T-cell (primary cell): ENCODE results near the gene NT5C2. TPM values are rescaled to one million over a fixed set of nuclear protein-coding genes. Genes with fewer than 3 reads are reported as not detected.
"Not testable (repeated sequence)": the region's sequence is repeated elsewhere in the genome, so short reads cannot be mapped to it uniquely, and the experiment has no call there.

Experiments
- ATAC-seq, 4 experiments: fragments of 200-7000 bp in 3 of 4; fragments of 150-1000 bp in 1 of 4; cut with Tn5 transposase; replicated peaks in 1 of 4; 1 replicate in 3 of 4; 2 replicates in 1 of 4; pipeline ENCODE4 v1.10.0; 2021; ENCODE audit warnings: moderate library complexity in 3 of 4, mild to moderate bottlenecking in 2 of 4, moderate number of reproducible peaks in 1 of 4
- CTCF ChIA-PET, 2 donors: fragments of 300-600 bp; sonication (Branson Sonifier 250); formaldehyde crosslinking; loops; one replicate each; lab custom pipeline; 2022; ENCODE audit warnings: antibody characterized with exemption in 2 of 2; lab: Charles Lee
- POLR2A ChIA-PET, 2 donors: fragments of 300-600 bp; sonication (Branson Sonifier 250); formaldehyde crosslinking; loops; one replicate each; lab custom pipeline; 2022; ENCODE audit warnings: antibody characterized with exemption in 2 of 2; lab: Charles Lee
- DNase-seq, 35 experiments: peaks; one replicate each; pipeline versions ENCODE4 v3.0.0 to v3.0.0-alpha.2; 2013 to 2023
- H3K27ac ChIP-seq: one replicate; pipeline ENCODE4 v1.5.1; 2013; ENCODE audit warnings: low read length
- H3K27me3 ChIP-seq, 2 experiments: replicated peaks in 1 of 2; 1 replicate in 1 of 2; 2 replicates in 1 of 2; pipeline versions ENCODE4 v1.6.1 to v1.7.0; 2013; ENCODE audit warnings: low read length in 1 of 2, mixed read lengths in 1 of 2; ENCODE audit not compliant: control insufficient read depth in 2 of 2, insufficient read depth in 2 of 2; ENCODE audit errors: extremely low read depth in 1 of 2
- H3K36me3 ChIP-seq, 2 donors: 1 replicate in 1 of 2; 2 replicates in 1 of 2; pipeline versions ENCODE4 v1.6.1 to v1.7.0; 2013; ENCODE audit warnings: low read length in 1 of 2; ENCODE audit not compliant: control insufficient read depth in 2 of 2, insufficient read depth in 1 of 2; ENCODE audit errors: extremely low read depth in 1 of 2
- H3K4me1 ChIP-seq, 2 experiments: 1 replicate in 1 of 2; 2 replicates in 1 of 2; pipeline versions ENCODE4 v1.6.1 to v1.7.0; 2013; ENCODE audit warnings: low read length in 2 of 2, mixed read lengths in 1 of 2; ENCODE audit not compliant: insufficient read depth in 2 of 2, control insufficient read depth in 1 of 2; ENCODE audit errors: extremely low read depth in 1 of 2
- H3K4me3 ChIP-seq, 2 donors: 1 replicate in 1 of 2; 2 replicates in 1 of 2; pipeline versions ENCODE4 v1.5.1 to v1.7.0; 2013; ENCODE audit warnings: mild to moderate bottlenecking in 2 of 2, low read length in 1 of 2, moderate library complexity in 1 of 2; ENCODE audit not compliant: control insufficient read depth in 1 of 2; ENCODE audit errors: extremely low read depth in 1 of 2
- H3K9me3 ChIP-seq: 2 replicates; pipeline ENCODE4 v1.7.0; 2013
- H3K27ac Mint-ChIP-seq, 2 donors: one replicate each; pipeline ENCODE4 v1.8.0; 2020 to 2021; ENCODE audit warnings: mild to moderate bottlenecking in 2 of 2, mixed read lengths in 2 of 2
- H3K27me3 Mint-ChIP-seq, 2 donors: one replicate each; pipeline ENCODE4 v1.8.0; 2021 to 2022; ENCODE audit warnings: mixed read lengths in 2 of 2
- H3K36me3 Mint-ChIP-seq: one replicate; pipeline ENCODE4 v1.8.0; 2021; ENCODE audit warnings: mixed read lengths
- H3K4me1 Mint-ChIP-seq, 3 donors: one replicate each; pipeline ENCODE4 v1.8.0; 2020 to 2022; ENCODE audit warnings: mixed read lengths in 3 of 3, mild to moderate bottlenecking in 1 of 3
- H3K4me3 Mint-ChIP-seq, 3 donors: one replicate each; pipeline ENCODE4 v1.8.0; 2020 to 2022; ENCODE audit warnings: mild to moderate bottlenecking in 3 of 3, mixed read lengths in 3 of 3, moderate library complexity in 3 of 3
- H3K9me3 Mint-ChIP-seq, 3 donors: one replicate each; pipeline ENCODE4 v1.8.0; 2020 to 2022; ENCODE audit warnings: mixed read lengths in 3 of 3
- WGBS: methylation state at CpG from one replicate; pipeline ENCODE4 v1.1.5; 2013; ENCODE audit warnings: missing lambda C conversion rate; ENCODE audit not compliant: insufficient coverage; 5-methylcytosine and 5-hydroxymethylcytosine counted together
- total RNA-seq, 35 experiments: library from RNA in 6 of 35; stranded (reverse) in 6 of 35; fragments of 120-200 nt in 1 of 35; gene quantifications; one replicate each; pipeline versions ENCODE4 v1.2.1 to v1.2.4 and lab custom pipeline; 2013 to 2026

The NT5C2 gene
- total RNA-seq, 5 donors from 2014 or later (not counting 1 experiment from before 2014, with no cell fraction given), result 49.7 to 63.5 (median 54.0) TPM

GRCh38 chr10:103232131-103232673 is 39.1 kb upstream of the NT5C2 start:
- Mint-ChIP-seq H3K9me3 (no peaks in the 10 kb centered on the region), H3K4me1 (peaks cover 0 to 2% (median 0%) of the 10 kb centered on the region in 3 donors), H3K27me3 (no peaks in the 10 kb centered on the region), H3K4me3 (no peak overlapping the region), H3K36me3 (no peaks in the 10 kb centered on the region), H3K27ac (no peak overlapping the region)
- ATAC-seq (no peak), DNase-seq (no peak)
- WGBS, result 83% methylated on average over 1 of the region's 3 CpGs
- Histone ChIP-seq H3K27ac (no peak overlapping the region), H3K27me3 (no peaks in the 10 kb centered on the region), H3K4me1 (no peaks in the 10 kb centered on the region), H3K9me3 (no peaks in the 10 kb centered on the region), H3K36me3 (no peaks in the 10 kb centered on the region), H3K4me3 (no peak overlapping the region)
- CTCF ChIA-PET, result no interaction called here
- POLR2A ChIA-PET, result interaction anchor here in 1 of 2 donors (0.5 kb wide), 1 partner anchor 41 kb away, joined by 3 read pairs; no protein-coding TSS in a partner anchor

- POLR2A ChIA-PET, result no interaction called here
Measured at GRCh38 chr10:103231047-103231551, 38.0 kb upstream of the NT5C2 start.

DNA sequence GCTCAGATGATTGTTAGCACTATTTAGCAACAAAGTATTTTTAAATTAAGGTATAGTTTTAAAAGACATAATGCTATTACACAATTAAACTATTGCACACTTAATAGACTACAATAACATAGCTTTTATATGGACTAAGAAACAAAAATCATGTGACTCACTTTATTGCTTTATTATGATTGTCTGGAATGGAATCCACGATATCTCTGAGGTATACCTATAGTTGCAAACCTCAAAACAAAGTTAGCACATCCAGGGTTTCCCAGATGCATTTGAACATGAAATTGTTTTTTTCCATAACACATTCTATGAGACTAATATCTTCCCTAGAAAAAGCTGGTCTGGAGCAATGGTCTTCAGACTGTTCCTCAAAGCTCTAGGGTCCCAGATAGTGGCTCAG is 34.3 kb upstream of the NT5C2 start:
- Histone ChIP-seq H3K9me3 (no peaks in the 10 kb centered on the region), H3K36me3 (no peaks in the 10 kb centered on the region), H3K27ac (no peak overlapping the region), H3K4me3 (no peak overlapping the region), H3K27me3 (peaks cover 0 to 2% of the 10 kb centered on the region in 2 experiments), H3K4me1 (no peaks in the 10 kb centered on the region)
- peaks cover 4% of the 10 kb centered on the region for H3K36me3 Mint-ChIP-seq
- WGBS, result no CpG with 5 or more reads among the region's 1 CpG
- no peak overlapping the region for H3K27ac Mint-ChIP-seq
- DNase-seq (no peak), ATAC-seq (no peak)
- H3K9me3 Mint-ChIP-seq, result peaks cover 5 to 11% (median 10%) of the 10 kb centered on the region in 3 donors
- H3K4me1 Mint-ChIP-seq, result no peaks in the 10 kb centered on the region
- no peak overlapping the region for H3K4me3 Mint-ChIP-seq
- no peaks in the 10 kb centered on the region for H3K27me3 Mint-ChIP-seq
- POLR2A ChIA-PET, result interaction anchor here in 1 of 2 donors (0.7 kb wide), 1 partner anchor 13 kb away, joined by 3 read pairs; no protein-coding TSS in a partner anchor
- CTCF ChIA-PET, result interaction anchor here in 1 of 2 donors (0.6 kb wide), 1 partner anchor 17 kb away, joined by 4 read pairs; no protein-coding TSS in a partner anchor

More at GRCh38 chr10:103231047-103231551, 38.0 kb upstream of the NT5C2 start:
- H3K4me1 ChIP-seq, result no peaks in the 10 kb centered on the region
- H3K27ac ChIP-seq, result no peak overlapping the region
- Mint-ChIP-seq H3K27ac (no peak overlapping the region), H3K9me3 (no peaks in the 10 kb centered on the region), H3K27me3 (no peaks in the 10 kb centered on the region), H3K4me3 (no peak overlapping the region), H3K4me1 (peaks cover 0 to 2% (median 0%) of the 10 kb centered on the region in 3 donors), H3K36me3 (no peaks in the 10 kb centered on the region)
- ATAC-seq (no peak), DNase-seq (no peak)
- CTCF ChIA-PET, result interaction anchor here (0.6 to 0.9 kb wide), 4 partner anchors 16 to 395 kb away, joined by 3 to 4 read pairs (median 4); no protein-coding TSS in a partner anchor
- H3K36me3 ChIP-seq, result no peaks in the 10 kb centered on the region
- no peaks in the 10 kb centered on the region for H3K27me3 ChIP-seq
- no peaks in the 10 kb centered on the region for H3K9me3 ChIP-seq
- H3K4me3 ChIP-seq, result no peak overlapping the region
- WGBS, result 100% methylated on average over 2 of the region's 4 CpGs

- no peak for DNase-seq
- peaks cover 5 to 14% (median 13%) of the 10 kb centered on the region in 3 donors for H3K9me3 Mint-ChIP-seq
- no peak overlapping the region for H3K27ac Mint-ChIP-seq
- ATAC-seq, result no peak
- Histone ChIP-seq H3K36me3 (no peaks in the 10 kb centered on the region), H3K4me3 (no peak overlapping the region), H3K4me1 (no peaks in the 10 kb centered on the region), H3K27ac (no peak overlapping the region), H3K9me3 (no peaks in the 10 kb centered on the region), H3K27me3 (peaks cover 0 to 2% of the 10 kb centered on the region in 2 experiments)
- CTCF ChIA-PET, result interaction anchor here in 1 of 2 donors (1.0 kb wide), 1 partner anchor 15 kb away, joined by 3 read pairs; no protein-coding TSS in a partner anchor
- H3K36me3 Mint-ChIP-seq, result peaks cover 4% of the 10 kb centered on the region
- H3K27me3 Mint-ChIP-seq, result no peaks in the 10 kb centered on the region
- POLR2A ChIA-PET, result no interaction called here
- H3K4me1 Mint-ChIP-seq, result no peaks in the 10 kb centered on the region
- H3K4me3 Mint-ChIP-seq, result no peak overlapping the region
Measured at GRCh38 chr10:103225939-103226338, 32.9 kb upstream of the NT5C2 start.

DNA sequence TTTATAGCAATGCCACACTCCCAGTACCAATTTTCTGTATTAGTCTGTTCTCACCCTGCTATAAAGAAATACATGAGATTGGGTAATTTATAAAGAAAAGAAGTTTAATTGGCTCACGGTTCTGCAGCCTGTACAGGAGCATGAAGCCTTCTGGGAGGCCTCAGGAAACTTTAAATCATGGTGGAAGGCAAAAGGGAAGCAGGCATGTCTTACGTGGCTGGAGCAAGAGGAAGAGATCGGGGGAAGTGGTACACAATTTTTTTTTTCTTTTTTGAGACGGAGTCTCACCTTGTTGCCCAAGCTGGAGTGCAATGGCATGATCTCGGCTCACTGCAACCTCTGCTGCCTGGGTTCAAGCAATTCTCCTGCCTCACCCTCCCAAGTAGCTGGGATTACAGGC is 31.6 kb upstream of the NT5C2 start:
- 42% methylated on average over 3 of the region's 5 CpGs for WGBS
- H3K36me3 Mint-ChIP-seq, H3K4me3 Mint-ChIP-seq, H3K4me1 Mint-ChIP-seq, DNase-seq, POLR2A ChIA-PET, H3K27ac Mint-ChIP-seq, H3K27me3 ChIP-seq, ATAC-seq, H3K27ac ChIP-seq, H3K4me1 ChIP-seq, H3K36me3 ChIP-seq, H3K27me3 Mint-ChIP-seq, H3K9me3 ChIP-seq, CTCF ChIA-PET, H3K4me3 ChIP-seq: not testable (repeated sequence)
- peaks cover 5 to 14% (median 13%) of the 10 kb centered on the region in 3 donors for H3K9me3 Mint-ChIP-seq

- WGBS, result 96% methylated on average over 4 of the region's 4 CpGs
- ATAC-seq, result no peak
- no peak for DNase-seq
- no peaks in the 10 kb centered on the region for H3K9me3 ChIP-seq
- peaks cover 5 to 14% (median 13%) of the 10 kb centered on the region in 3 donors for H3K9me3 Mint-ChIP-seq
- peaks cover 4% of the 10 kb centered on the region for H3K36me3 Mint-ChIP-seq
- H3K4me1 Mint-ChIP-seq, result no peaks in the 10 kb centered on the region
- H3K4me1 ChIP-seq, result no peaks in the 10 kb centered on the region
- no peak overlapping the region for H3K27ac ChIP-seq
- no peaks in the 10 kb centered on the region for H3K36me3 ChIP-seq
- no peak overlapping the region for H3K27ac Mint-ChIP-seq
- CTCF ChIA-PET, result interaction anchor here in 1 of 2 donors (0.6 kb wide), 1 partner anchor 20 kb away, joined by 4 read pairs; no protein-coding TSS in a partner anchor
- no peaks in the 10 kb centered on the region for H3K27me3 Mint-ChIP-seq
- POLR2A ChIA-PET, result no interaction called here
- H3K4me3 ChIP-seq, result no peak overlapping the region
- H3K4me3 Mint-ChIP-seq, result no peak overlapping the region
- peaks cover 0 to 2% of the 10 kb centered on the region in 2 experiments for H3K27me3 ChIP-seq
Measured at GRCh38 chr10:103224133-103224532, 31.1 kb upstream of the NT5C2 start.
